Activated CD4-positive, alpha-beta T cell treated with anti-CD3 and anti-CD28 coated beads, Interleukin-2, Interleukin-4, amounts not matched to agents 100 ng/mL and 50 ng/mL, durations not matched to agents 16 hours and 8 hours (primary cell): ENCODE data around the gene BRSK2.
"Not testable (repeated sequence)": the region's sequence is repeated elsewhere in the genome, so short reads cannot be mapped to it uniquely, and the experiment has no call there.

Source experiments
- DNase-seq: peaks from one replicate; pipeline ENCODE4 v3.0.0-alpha.2; 2020; ENCODE audit warnings: low spot score

The BRSK2 gene

GRCh38 chr11:1409852-1410125 is 20.1 kb downstream of the BRSK2 start:
- DNase-seq, result not testable (repeated sequence)

- no peak for DNase-seq
Observed at GRCh38 chr11:1410366-1411291, 20.9 kb downstream of the BRSK2 start.

GRCh38 chr11:1411301-1411700 is 21.6 kb downstream of the BRSK2 start:
- DNase-seq, result no peak

DNA sequence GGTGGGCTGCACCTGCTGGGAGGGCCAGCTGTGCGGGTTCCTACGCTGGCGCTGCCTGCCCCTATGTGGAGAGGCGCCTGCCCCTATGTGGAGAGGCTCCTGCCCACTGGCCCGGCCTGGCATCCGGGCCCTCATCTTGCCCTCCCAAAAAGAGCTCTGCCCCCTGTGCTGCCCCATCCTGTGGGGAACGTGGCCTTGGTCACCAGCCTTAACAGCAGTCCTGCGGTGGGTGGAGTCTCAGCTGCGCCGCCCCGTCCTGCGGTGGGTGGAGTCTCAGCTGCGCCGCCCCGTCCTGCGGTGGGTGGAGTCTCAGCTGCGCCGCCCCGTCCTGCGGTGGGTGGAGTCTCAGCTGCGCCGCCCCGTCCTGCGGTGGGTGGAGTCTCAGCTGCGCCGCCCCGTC is 22.0 kb downstream of the BRSK2 start:
- not testable (repeated sequence) for DNase-seq

- DNase-seq, result no peak
Observed at GRCh38 chr11:1412377-1413095, 22.8 kb downstream of the BRSK2 start.

DNA sequence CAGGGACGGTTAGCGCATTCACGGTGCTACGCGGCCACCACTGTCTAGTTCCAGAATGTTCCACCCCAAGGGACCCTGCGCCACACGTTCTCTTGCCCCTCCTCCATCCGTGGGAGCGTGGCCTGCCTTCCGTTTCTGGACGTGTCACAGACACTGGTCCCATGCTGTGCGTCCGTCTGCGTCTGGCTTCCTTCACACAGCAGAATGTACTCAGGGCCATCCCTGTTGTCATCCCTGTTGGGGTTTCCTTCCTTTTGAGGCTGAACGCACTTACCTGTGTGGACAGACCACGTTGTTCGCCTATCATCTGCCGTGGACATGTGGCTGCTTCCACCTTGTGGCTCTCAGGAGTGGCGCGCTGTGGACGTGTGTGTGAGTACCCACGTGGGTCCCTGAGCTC is 24.9 kb downstream of the BRSK2 start:
- no peak for DNase-seq

- DNase-seq, result no peak
Observed at GRCh38 chr11:1415631-1416030, 25.9 kb downstream of the BRSK2 start.

DNA sequence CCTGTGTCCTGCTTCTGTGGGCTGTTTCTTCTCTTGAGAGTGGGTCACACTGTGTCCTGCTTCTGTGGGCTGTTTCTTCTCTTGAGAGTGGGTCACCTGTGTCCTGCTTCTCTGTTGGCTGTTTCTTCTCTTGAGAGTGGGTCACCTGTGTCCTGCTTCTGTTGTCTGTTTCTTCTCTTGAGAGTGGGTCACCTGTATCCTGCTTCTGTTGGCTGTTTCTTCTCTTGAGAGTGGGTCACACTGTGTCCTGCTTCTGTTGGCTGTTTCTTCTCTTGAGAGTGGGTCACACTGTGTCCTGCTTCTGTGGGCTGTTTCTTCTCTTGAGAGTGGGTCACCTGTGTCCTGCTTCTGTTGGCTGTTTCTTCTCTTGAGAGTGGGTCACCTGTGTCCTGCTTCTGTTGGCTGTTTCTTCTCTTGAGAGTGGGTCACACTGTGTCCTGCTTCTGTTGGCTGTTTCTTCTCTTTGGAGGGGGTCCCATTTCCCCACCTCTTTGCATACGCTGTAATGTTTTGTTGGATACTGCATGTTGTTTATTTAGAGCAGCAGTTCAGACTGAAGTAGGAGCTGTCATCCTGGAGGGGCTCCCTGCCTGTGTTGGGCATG is 28.6 kb downstream of the BRSK2 start:
- DNase-seq, result not testable (repeated sequence)

GRCh38 chr11:1419811-1420210 is 30.1 kb downstream of the BRSK2 start:
- no peak for DNase-seq

DNA sequence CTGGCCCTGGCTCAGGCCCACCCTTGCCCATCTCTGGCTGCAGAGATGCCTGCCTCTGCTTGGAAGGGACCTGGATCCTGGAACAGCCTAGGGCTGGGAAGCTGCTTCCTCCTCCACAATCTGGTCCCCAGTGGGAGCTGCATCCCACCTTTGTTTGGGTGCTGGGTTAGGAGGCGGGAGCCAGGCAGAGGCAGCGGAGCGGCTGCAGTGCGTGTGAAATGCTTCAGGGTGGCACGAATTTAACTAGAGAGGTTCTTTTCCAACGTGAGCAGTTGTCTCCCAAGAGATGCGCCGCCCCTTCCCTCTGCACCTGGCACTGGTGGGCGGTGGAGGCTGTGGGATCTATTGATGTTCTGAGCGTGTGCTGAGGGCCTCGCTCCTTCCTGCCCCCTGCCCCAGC is 31.6 kb downstream of the BRSK2 start:
- no peak for DNase-seq

DNA sequence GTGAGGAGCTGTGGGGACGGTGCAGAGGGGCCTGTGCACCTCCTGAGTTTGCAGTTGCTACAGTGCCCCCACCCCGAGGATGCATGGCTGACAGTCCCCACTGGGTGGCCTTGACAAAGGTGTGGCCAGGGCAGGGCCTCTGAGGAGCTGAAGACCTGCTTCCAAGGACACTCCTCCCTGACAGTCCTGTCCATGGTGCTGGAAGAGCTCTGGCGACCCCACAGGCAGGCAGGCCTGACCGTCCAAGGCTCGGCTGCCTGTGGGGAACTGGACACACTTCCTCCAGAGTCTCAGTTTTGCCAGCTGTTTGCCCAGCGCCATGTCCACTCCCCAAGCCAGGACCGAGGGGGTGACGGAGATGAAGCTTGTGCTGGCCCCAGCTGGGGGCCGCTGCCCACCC is 32.7 kb downstream of the BRSK2 start:
- DNase-seq, result no peak

DNA sequence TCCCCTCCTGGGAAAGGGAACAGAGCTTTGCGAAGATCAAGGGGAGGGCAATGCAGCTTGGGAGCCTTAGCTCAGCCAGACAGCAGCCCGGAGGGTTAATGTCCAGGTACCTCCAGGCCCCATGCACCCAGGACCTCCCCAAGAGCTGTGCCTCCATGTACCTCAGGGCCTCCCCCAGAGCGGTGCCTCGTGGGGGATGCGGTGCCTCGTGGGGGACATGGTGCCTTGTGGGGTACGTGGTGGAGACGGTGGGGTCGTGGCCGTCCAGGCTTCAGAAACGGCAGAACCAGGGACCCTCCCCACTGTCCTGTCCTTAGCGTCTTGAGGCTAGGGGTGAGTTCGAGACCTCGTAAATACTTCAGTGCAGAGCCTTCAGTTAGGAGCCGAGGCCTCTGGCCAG is 33.2 kb downstream of the BRSK2 start:
- DNase-seq, result no peak

DNA sequence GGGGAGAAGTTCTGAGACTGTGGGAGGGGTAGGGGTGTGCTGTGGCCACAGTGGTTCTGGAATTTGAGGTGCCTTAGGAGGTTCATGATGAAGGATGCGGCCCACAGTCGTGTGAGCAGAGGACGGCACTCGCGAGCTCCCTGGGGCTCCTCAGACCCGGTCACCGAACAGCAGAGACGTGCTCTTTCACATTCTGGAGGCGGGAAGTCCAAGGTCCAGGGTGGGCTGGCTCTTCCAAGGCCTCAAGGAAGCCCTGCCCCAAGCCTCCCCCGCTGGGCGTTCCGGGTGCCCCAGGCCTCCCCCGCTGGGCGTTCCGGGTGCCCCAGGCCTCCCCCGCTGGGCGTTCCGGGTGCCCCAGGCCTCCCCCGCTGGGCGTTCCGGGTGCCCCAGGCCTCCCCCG is 33.7 kb downstream of the BRSK2 start:
- DNase-seq, result not testable (repeated sequence)

GRCh38 chr11:1425006-1425405 is 35.3 kb downstream of the BRSK2 start:
- no peak for DNase-seq

DNA sequence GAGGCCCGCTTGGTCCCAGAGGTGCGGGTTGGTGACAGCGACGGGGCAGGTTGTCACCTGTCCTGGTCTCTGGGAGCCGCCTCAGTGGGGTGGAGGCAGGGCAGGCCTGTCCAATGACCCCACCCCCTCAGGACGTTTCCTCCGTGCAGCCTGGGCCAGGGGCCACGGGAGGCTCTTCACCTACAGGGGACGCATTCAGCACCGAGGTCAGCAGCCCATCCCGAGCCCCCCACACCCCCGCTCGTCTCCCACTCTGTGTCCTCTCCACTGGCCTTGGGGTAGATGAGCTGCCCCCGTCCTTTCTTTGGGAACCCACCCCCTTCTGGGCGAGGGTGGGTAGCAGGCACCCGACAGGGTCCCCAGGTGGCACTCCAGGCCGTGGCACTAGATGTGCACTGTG is 35.7 kb downstream of the BRSK2 start:
- DNase-seq, result no peak

- DNase-seq, result no peak
Observed at GRCh38 chr11:1428762-1429316, 39.1 kb downstream of the BRSK2 start.

GRCh38 chr11:1433568-1433967 is 43.8 kb downstream of the BRSK2 start:
- no peak for DNase-seq

- DNase-seq, result no peak
Observed at GRCh38 chr11:1433977-1434640, 44.4 kb downstream of the BRSK2 start.

DNA sequence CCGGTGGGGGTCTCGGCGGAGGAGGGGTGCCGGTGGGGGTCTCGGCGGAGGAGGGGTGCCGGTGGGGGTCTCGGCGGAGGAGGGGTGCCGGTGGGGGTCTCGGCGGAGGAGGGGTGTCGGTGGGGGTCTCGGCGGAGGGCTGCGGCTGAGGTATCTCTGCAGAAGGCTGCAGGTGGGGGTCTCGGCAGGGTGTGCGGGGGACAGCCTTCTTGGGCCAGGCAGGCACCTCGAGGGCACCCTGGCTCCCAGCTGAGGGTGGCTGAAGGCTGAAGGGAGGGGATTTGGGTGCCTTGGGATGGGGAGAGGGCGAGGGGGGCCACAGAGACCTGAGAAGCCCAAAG is 45.7 kb downstream of the BRSK2 start:
- not testable (repeated sequence) for DNase-seq

DNA sequence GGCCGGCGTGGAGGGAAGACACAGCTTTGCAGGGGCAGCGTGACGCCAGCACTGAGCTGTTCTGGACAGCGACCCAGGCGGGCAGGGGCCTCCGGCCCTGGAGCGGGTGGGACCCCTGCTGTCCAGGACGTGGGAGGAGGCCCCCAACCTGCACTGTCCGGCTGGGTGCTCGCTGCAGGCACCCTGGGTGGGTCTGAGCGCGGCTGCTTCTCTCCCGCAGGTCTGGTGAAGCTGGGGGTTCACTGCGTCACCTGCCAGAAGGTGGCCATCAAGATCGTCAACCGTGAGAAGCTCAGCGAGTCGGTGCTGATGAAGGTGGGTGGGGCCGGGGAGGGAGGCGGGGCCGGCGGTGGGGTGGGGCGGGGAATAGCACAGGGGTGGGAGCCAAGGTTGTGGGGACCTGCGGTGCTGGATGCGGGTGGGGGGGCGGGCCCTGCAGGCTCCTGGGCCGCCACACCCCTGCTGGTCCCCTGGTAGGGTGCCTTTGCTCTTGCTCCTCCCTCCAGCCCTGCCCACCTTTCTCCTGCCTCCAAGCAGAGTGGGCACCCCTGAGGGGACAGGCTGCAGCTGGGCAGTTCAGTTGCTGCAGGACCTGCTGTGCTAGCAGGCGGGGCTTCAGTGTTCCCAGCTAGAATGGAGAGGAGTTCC is 46.2 kb downstream of the BRSK2 start:
- no peak for DNase-seq

- DNase-seq, result no peak
Observed at GRCh38 chr11:1436468-1437039, 46.8 kb downstream of the BRSK2 start.

- no peak for DNase-seq
Observed at GRCh38 chr11:1437500-1437899, 47.8 kb downstream of the BRSK2 start.
